Fibroblast of mammary gland (primary cell): ENCODE data around the gene ADAMTSL2.

Source experiments
- DNase-seq: peaks from one replicate; pipeline ENCODE4 v3.0.0-alpha.2; 2010; ENCODE audit warnings: low read depth
- H3K4me3 ChIP-seq: 2 replicates; pipeline ENCODE4 v1.5.1; 2011; ENCODE audit warnings: low read depth, mild to moderate bottlenecking, low read length, moderate library complexity; ENCODE audit not compliant: control insufficient read depth
- TF ChIP-seq, protein P1 (sequence below): conservative IDR thresholded peaks from 2 replicates; pipeline ENCODE4 v1.5.1; 2011; ENCODE audit warnings: low read depth, low read length, inconsistent platforms; ENCODE audit not compliant: control insufficient read depth, insufficient read depth

The ADAMTSL2 gene

DNA sequence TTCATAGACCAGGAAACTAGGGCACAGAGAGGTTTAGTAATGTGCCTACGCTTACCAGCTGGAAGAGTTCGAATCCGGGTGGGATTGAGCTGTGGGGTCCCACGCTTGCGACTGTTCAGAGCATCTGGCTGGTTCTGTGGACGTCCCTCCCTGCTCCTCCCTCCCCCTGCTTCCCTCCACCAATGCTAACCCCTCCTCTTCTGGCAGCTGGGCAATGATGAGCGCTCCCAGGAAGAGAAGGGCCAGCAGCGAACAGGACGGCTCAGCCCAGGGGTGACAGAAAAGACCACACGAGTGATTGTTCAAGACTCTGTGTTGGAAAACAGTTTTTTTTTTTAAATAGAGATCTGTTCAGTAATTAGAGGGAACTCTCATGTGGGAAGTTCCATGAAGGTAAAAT lies 67.8 kb downstream of the ADAMTSL2 start:
- H3K4me3 ChIP-seq = no peak overlapping the region
- TF ChIP-seq, protein P1, sequence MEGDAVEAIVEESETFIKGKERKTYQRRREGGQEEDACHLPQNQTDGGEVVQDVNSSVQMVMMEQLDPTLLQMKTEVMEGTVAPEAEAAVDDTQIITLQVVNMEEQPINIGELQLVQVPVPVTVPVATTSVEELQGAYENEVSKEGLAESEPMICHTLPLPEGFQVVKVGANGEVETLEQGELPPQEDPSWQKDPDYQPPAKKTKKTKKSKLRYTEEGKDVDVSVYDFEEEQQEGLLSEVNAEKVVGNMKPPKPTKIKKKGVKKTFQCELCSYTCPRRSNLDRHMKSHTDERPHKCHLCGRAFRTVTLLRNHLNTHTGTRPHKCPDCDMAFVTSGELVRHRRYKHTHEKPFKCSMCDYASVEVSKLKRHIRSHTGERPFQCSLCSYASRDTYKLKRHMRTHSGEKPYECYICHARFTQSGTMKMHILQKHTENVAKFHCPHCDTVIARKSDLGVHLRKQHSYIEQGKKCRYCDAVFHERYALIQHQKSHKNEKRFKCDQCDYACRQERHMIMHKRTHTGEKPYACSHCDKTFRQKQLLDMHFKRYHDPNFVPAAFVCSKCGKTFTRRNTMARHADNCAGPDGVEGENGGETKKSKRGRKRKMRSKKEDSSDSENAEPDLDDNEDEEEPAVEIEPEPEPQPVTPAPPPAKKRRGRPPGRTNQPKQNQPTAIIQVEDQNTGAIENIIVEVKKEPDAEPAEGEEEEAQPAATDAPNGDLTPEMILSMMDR = no peak
- no peak for DNase-seq

GRCh38 chr9:133603135-133603927 lies 68.8 kb downstream of the ADAMTSL2 start:
- DNase-seq = no peak
- TF ChIP-seq, protein P1 = no peak
- H3K4me3 ChIP-seq = no peak overlapping the region

GRCh38 chr9:133604214-133604613 lies 69.7 kb downstream of the ADAMTSL2 start:
- no peak for DNase-seq
- no peak overlapping the region for H3K4me3 ChIP-seq
- TF ChIP-seq, protein P1 = no peak

DNA sequence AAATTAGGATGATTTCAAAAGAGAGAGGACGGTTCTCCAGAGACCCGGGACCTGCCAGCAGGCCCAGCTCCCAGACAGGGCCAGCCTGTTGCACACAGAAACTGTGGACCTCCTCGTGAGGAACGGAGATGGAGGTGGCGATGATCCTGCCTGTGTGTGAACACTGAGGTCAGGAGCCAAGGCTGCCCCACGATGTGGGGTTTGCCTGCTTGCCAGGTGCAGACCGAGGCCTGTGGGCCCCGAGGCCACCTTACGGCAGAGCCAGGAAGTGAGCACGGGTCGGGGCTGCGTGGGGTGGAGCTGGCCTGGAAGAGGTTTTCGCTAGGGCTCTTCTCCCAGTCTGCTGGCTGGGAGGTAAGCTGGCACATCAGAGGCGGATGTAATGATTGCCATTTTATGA lies 70.4 kb downstream of the ADAMTSL2 start:
- no peak overlapping the region for H3K4me3 ChIP-seq
- DNase-seq = no peak
- TF ChIP-seq, protein P1 = no peak

GRCh38 chr9:133605446-133605845 lies 70.9 kb downstream of the ADAMTSL2 start:
- TF ChIP-seq, protein P1 = no peak
- no peak for DNase-seq
- H3K4me3 ChIP-seq = no peak overlapping the region

DNA sequence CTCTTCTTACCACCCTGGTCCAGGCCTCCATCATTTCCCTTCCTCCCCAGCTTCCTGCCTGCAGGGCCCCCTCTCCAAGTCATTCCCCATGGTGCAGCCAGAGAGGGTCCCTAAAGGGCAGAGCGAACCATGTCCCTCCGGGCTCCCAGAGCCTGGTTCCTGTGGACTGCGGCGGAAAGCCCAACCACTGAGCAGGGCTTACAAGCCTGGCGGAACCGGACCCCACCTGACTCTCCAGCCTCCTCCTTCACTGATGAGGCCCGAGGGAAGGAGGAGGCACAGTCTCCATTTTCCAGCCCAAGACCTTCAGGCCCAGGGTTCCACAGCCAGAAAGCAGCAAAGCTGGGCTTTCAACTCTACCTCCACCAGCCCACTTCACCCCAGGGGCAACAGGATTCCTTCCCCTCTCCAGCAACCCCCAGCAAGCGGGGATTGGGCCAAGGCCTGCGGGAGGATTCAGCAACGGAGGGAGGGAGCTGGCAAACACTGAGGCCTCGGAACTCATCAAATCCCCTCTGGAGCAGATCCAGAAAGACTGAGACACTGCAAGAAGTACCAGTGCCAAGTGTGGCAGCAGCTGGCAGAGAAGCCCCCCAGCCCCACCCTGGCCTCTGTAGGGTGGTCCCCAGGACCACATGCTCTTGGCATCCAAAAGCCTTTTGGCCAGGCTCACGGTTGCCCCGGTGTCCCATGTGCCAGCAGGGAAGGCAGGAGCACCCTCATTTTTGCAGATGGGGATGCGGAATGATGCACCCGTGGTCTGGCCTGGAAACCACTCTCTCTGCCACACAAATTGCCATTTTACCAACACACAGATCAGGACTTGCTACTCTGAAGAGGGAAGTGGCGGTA lies 71.6 kb downstream of the ADAMTSL2 start:
- DNase-seq = no peak
- TF ChIP-seq, protein P1 = no peak
- no peak overlapping the region for H3K4me3 ChIP-seq

- TF ChIP-seq, protein P1 = no peak
- no peak overlapping the region for H3K4me3 ChIP-seq
- no peak for DNase-seq
These were observed 72.2 kb downstream of the ADAMTSL2 start for GRCh38 chr9:133606708-133607025.
